ENCODE results near the gene KCNA1. TPM values are rescaled to one million over a fixed set of nuclear protein-coding genes. Genes with fewer than 3 reads are reported as not detected.

Gene KCNA1
- total RNA-seq, 1 experiment from 2014 or later = not detected

DNA sequence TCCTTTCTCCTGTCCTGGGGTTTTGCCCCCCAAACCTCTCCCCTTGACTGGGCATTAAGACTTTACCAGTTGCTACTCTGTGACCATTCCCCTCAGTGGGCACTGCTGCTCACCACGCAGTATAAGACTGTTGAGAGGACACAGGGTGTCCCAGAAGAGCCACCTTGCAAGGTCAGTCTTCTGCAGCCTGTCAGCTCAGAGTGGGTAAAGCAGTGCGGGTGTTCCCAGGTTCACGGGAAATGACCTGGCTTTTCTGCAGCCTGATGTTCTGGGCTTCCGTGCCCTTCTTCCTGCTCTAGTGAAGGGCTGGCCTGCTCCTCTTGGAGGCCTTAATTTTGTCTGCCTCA is 34.2 kb downstream of the KCNA1 start:
- no peak for DNase-seq (ENCODE audit: low read depth, low spot score)
- in situ Hi-C loops (cut with HindIII; ENCODE audit: low pct_unique_long_range_greater_than_20kb, low sequenced_read_pairs) (no loop called here), intact Hi-C loops (cut with micrococcal nuclease; ENCODE audit: unreplicated experiment) (no loop called here)
- Histone ChIP-seq H3K36me3 (ENCODE audit: control insufficient read depth, insufficient read depth, low read length) (no peaks in the 10 kb centered on the region), H3K27me3 (ENCODE audit: control insufficient read depth, insufficient read depth, low read length) (no peaks in the 10 kb centered on the region; the same call in 1 of the 2 replicates), H3K4me1 (ENCODE audit: control insufficient read depth, insufficient read depth, low read length) (no peaks in the 10 kb centered on the region), H3K27ac (ENCODE audit: low read length) (no peak overlapping the region), H3K4me3 (ENCODE audit: low read depth in 2 of 2, low read length in 2 of 2) (no peak overlapping the region), H3K9me3 (ENCODE audit: control insufficient read depth, insufficient read depth, low read depth, low read length) (no peaks in the 10 kb centered on the region)
- no TSS peak for BruUV-seq (replicated peaks)
- no peak for ATAC-seq
- POLR2A ChIA-PET = no interaction called here
- CTCF ChIA-PET = no interaction called here
- TF ChIP-seq REST (IDR thresholded peaks at IDR 0.05; ENCODE audit: insufficient read depth in 1 of 2, low read depth in 2 of 2, low read length in 1 of 2) (no peak), SIN3A (IDR thresholded peaks at IDR 0.05; ENCODE audit: borderline replicate concordance, insufficient read depth, low read depth, low read length) (no peak), POLR2AphosphoS5 (IDR thresholded peaks at IDR 0.05; ENCODE audit: low read depth, low read length) (no peak), TCF7L2 (IDR thresholded peaks at IDR 0.05; ENCODE audit: low read depth, low read length) (no peak)
- TF ChIP-seq, protein P1, sequence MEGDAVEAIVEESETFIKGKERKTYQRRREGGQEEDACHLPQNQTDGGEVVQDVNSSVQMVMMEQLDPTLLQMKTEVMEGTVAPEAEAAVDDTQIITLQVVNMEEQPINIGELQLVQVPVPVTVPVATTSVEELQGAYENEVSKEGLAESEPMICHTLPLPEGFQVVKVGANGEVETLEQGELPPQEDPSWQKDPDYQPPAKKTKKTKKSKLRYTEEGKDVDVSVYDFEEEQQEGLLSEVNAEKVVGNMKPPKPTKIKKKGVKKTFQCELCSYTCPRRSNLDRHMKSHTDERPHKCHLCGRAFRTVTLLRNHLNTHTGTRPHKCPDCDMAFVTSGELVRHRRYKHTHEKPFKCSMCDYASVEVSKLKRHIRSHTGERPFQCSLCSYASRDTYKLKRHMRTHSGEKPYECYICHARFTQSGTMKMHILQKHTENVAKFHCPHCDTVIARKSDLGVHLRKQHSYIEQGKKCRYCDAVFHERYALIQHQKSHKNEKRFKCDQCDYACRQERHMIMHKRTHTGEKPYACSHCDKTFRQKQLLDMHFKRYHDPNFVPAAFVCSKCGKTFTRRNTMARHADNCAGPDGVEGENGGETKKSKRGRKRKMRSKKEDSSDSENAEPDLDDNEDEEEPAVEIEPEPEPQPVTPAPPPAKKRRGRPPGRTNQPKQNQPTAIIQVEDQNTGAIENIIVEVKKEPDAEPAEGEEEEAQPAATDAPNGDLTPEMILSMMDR (IDR thresholded peaks at IDR 0.05) = no peak

DNA sequence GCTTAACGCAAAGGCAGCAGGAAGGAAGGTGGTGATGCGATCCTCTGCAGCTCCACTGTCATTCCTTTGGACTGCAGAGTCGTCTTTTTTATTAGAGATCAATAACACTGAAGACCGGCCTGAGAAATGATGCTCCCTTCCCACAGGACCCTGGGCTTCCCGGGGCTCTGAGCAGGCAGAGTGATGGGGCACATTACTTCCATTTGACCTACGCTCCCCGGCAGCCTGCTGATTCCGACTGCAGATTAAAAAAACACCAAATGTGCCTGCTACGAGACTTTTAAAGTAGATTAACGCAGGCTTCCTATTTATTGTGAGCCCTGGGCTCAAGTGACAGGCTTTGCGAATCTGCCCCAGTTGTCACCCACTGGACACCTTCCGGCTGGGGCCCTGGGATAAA is 37.5 kb downstream of the KCNA1 start:
- no peak overlapping the region for H3K27ac ChIP-seq (ENCODE audit: low read length)
- POLR2A ChIA-PET = no interaction called here
- DNase-seq (ENCODE audit: low read depth, low spot score) (no peak), ATAC-seq (no peak)
- no peaks in the 10 kb centered on the region for H3K9me3 ChIP-seq (ENCODE audit: control insufficient read depth, insufficient read depth, low read depth, low read length)
- TF ChIP-seq, protein P1 (IDR thresholded peaks at IDR 0.05) = no peak
- no peak for TF ChIP-seq TCF7L2 (IDR thresholded peaks at IDR 0.05; ENCODE audit: low read depth, low read length)
- no peak for TF ChIP-seq POLR2AphosphoS5 (IDR thresholded peaks at IDR 0.05; ENCODE audit: low read depth, low read length)
- no peak for TF ChIP-seq SIN3A (IDR thresholded peaks at IDR 0.05; ENCODE audit: borderline replicate concordance, insufficient read depth, low read depth, low read length)
- TF ChIP-seq REST (IDR thresholded peaks at IDR 0.05; ENCODE audit: insufficient read depth in 1 of 2, low read depth in 2 of 2, low read length in 1 of 2) = no peak
- intact Hi-C loops (cut with micrococcal nuclease; ENCODE audit: unreplicated experiment) (no loop called here), in situ Hi-C loops (cut with HindIII; ENCODE audit: low pct_unique_long_range_greater_than_20kb, low sequenced_read_pairs) (no loop called here)
- no peaks in the 10 kb centered on the region for H3K36me3 ChIP-seq (ENCODE audit: control insufficient read depth, insufficient read depth, low read length)
- no TSS peak for BruUV-seq (replicated peaks)
- peaks cover 3% of the 10 kb centered on the region; the same call in 1 of the 2 replicates for H3K27me3 ChIP-seq (ENCODE audit: control insufficient read depth, insufficient read depth, low read length)
- H3K4me1 ChIP-seq (ENCODE audit: control insufficient read depth, insufficient read depth, low read length) = no peaks in the 10 kb centered on the region
- H3K4me3 ChIP-seq (ENCODE audit: low read depth in 2 of 2, low read length in 2 of 2) = no peak overlapping the region
- CTCF ChIA-PET = no interaction called here

All from Panc1 (cell line).